ENCODE results near the gene STK35.

The STK35 gene

GRCh38 chr20:2093883-2094282 lies 7.7 kb upstream of the STK35 start:
- H3K4me1 ChIP-seq (ENCODE audit: control insufficient read depth in 1 of 2, insufficient read depth in 1 of 2, low read depth in 1 of 2, low read length in 1 of 2): no peaks in the 10 kb centered on the region
- no peak for TF ChIP-seq CTCF (IDR thresholded peaks at IDR 0.05)
- H3K36me3 ChIP-seq: no peaks in the 10 kb centered on the region
- H3K27me3 ChIP-seq: peaks cover 22% of the 10 kb centered on the region
- no peak overlapping the region for H3K4me3 ChIP-seq (ENCODE audit: low read depth in 1 of 2, low read length in 1 of 2)
- no peak overlapping the region for H3K27ac ChIP-seq
- H3K9me3 ChIP-seq: no peaks in the 10 kb centered on the region

DNA sequence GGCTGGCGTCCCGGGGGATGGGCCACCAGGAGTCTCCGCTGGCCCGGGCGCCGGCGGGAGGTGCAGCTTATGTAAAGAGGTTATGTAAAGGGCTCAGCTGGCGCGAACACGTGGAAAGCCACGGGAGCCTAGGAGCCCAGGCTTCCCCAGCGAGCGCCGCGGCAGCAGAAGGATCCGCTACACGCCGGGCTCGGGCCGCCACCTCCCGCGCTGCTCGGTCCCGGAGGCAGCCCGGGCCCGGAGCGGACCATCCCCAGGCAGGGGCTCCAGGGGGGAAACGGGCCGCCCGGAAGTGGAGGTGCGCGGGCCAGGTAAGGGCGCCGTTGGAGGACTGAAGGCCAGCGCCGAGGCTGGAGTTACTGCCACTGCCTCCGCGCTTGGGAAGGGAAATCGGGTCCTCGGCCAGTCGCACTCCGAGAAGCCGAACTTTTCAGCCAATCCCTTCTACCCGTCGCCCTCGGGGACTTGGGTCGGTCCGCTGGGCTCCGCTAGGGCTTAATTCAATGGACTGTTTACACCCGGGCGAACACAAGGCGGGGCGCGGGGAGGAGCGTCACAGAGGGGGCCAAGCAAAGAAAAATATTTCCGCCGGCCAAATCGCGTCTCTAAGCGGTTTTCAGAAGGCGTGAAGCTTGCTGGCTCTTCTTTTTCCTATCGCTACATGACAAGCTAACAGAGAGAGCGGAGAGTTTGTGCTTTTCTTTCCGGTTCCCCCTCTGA lies 398 bp downstream of the STK35 start:
- peak overlapping the region; percentile 96 to 98 for H3K4me3 ChIP-seq (ENCODE audit: low read depth in 1 of 2, low read length in 1 of 2)
- peak overlapping the region; percentile 98 for H3K27ac ChIP-seq
- no peaks in the 10 kb centered on the region for H3K9me3 ChIP-seq
- no peaks in the 10 kb centered on the region for H3K27me3 ChIP-seq
- H3K36me3 ChIP-seq: peaks cover 3% of the 10 kb centered on the region
- TF ChIP-seq CTCF (IDR thresholded peaks at IDR 0.05): peak; percentile 66
- peaks cover 38 to 41% of the 10 kb centered on the region in 2 experiments for H3K4me1 ChIP-seq (ENCODE audit: control insufficient read depth in 1 of 2, insufficient read depth in 1 of 2, low read depth in 1 of 2, low read length in 1 of 2)

DNA sequence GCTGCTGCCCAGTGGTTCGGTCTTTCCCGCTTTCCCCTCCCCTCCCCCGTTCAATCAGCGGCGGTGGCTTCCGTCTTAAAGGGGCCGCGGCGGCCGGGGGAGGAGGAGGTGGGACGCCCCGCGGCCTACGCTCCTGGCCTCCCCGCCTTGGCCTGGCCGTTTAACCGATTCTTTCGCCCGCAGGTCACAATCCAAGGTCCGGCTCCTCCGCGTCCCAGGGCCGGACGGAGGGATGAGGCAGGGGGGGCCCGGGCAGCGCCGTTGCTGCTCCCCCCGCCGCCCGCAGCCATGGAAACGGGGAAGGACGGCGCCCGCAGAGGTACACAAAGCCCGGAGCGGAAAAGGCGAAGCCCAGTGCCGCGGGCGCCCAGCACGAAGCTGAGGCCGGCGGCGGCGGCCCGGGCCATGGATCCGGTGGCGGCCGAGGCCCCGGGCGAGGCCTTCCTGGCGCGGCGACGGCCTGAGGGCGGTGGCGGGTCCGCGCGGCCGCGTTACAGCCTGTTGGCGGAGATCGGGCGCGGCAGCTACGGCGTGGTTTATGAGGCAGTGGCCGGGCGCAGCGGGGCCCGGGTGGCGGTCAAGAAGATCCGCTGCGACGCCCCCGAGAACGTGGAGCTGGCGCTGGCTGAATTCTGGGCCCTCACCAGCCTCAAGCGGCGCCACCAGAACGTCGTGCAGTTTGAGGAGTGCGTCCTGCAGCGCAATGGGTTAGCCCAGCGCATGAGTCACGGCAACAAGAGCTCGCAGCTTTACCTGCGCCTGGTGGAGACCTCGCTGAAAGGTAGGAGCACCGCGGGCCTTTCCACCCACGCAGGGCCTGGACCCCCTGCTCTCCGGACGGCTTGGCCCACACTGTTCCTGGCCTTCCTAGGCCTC lies 1.2 kb downstream of the STK35 start:
- Histone ChIP-seq H3K27me3 (no peaks in the 10 kb centered on the region), H3K9me3 (no peaks in the 10 kb centered on the region), H3K4me3 (ENCODE audit: low read depth in 1 of 2, low read length in 1 of 2) (peak overlapping the region; percentile 96 to 98), H3K36me3 (peaks cover 7% of the 10 kb centered on the region), H3K4me1 (ENCODE audit: control insufficient read depth in 1 of 2, insufficient read depth in 1 of 2, low read depth in 1 of 2, low read length in 1 of 2) (peaks cover 38 to 41% of the 10 kb centered on the region in 2 experiments), H3K27ac (peak overlapping the region; percentile 98)
- no peak for TF ChIP-seq CTCF (IDR thresholded peaks at IDR 0.05)

- Histone ChIP-seq H3K4me3 (ENCODE audit: low read depth in 1 of 2, low read length in 1 of 2) (peak overlapping the region; percentile 96 to 98), H3K36me3 (peaks cover 7% of the 10 kb centered on the region), H3K9me3 (no peaks in the 10 kb centered on the region), H3K27me3 (no peaks in the 10 kb centered on the region), H3K4me1 (ENCODE audit: control insufficient read depth in 1 of 2, insufficient read depth in 1 of 2, low read depth in 1 of 2, low read length in 1 of 2) (peaks cover 38 to 41% of the 10 kb centered on the region in 2 experiments), H3K27ac (peak overlapping the region; percentile 98)
- TF ChIP-seq CTCF (IDR thresholded peaks at IDR 0.05): no peak
Observed at GRCh38 chr20:2103461-2104153, 2.0 kb downstream of the STK35 start.

GRCh38 chr20:2104236-2104635 lies 2.6 kb downstream of the STK35 start:
- peak overlapping the region; percentile 96 to 98 for H3K4me3 ChIP-seq (ENCODE audit: low read depth in 1 of 2, low read length in 1 of 2)
- peaks cover 8% of the 10 kb centered on the region for H3K36me3 ChIP-seq
- peaks cover 38 to 41% of the 10 kb centered on the region in 2 experiments for H3K4me1 ChIP-seq (ENCODE audit: control insufficient read depth in 1 of 2, insufficient read depth in 1 of 2, low read depth in 1 of 2, low read length in 1 of 2)
- no peaks in the 10 kb centered on the region for H3K27me3 ChIP-seq
- no peak for TF ChIP-seq CTCF (IDR thresholded peaks at IDR 0.05)
- H3K9me3 ChIP-seq: no peaks in the 10 kb centered on the region
- peak overlapping the region; percentile 98 for H3K27ac ChIP-seq
